GM12892 (cell line): ENCODE measurements around the gene ZNF48.

Source experiments
- POLR2A ChIP-seq: IDR thresholded peaks from 2 replicates; pipeline ENCODE4 v1.6.1; 2011; ENCODE audit warnings: low read depth, low read length, control low read depth
- POLR2AphosphoS5 ChIP-seq: IDR thresholded peaks from 2 replicates; pipeline ENCODE4 v1.6.1; 2011; ENCODE audit warnings: low read depth, low read length, control low read depth

DNA sequence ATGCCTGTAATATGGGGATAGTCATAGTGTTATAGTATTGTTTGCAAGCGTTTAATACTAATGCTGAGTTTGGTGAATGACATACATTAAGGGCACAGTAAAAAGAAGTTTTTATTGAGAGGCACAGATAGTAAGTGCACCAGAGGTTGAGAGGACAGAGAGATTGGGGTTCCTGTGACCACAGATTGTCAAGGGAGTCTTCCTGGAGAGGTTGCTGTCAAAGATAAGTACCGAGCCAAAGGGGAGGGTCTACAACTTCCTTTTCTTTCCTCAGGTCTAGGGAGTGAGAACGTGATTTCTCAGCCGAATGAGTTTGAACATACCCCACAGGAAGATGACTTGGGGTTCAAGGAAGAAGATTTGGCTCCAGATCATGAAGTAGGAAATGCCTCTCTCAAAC is 1.8 kb downstream of the ZNF48 start:
- TF ChIP-seq POLR2A (no peak), POLR2AphosphoS5 (no peak)
